IMR-90 (cell line): ENCODE measurements around the gene HYAL3. TPM values are rescaled to one million over a fixed set of nuclear protein-coding genes. Genes with fewer than 3 reads are reported as not detected.
A peak's percentile ranks its signal among the peaks of the same experiment; 100 is the strongest.

ENCODE experiments used
- ATAC-seq: fragments of 200-7000 bp; cut with Tn5 transposase; 2 replicates; pipeline ENCODE4 v1.9.1; 2020; ENCODE audit warnings: low read depth, mild to moderate bottlenecking, moderate library complexity
- BruUV-seq: library from RNA; stranded (reverse); fragments of 400-500 nt; replicated peaks from 2 replicates; lab custom pipeline; 2021; lab: Mats Ljungman, UMichigan
- CTCF ChIA-PET: fragments of 300-600 bp; formaldehyde crosslinking; extraction: SDS; loops from one replicate; lab custom pipeline; 2021; ENCODE audit warnings: antibody characterized with exemption; lab: Yijun Ruan, JAX
- POLR2A ChIA-PET: fragments of 300-600 bp; sonication (Branson Sonifier 250); formaldehyde crosslinking; loops from one replicate; lab custom pipeline; 2022; ENCODE audit warnings: antibody characterized with exemption; ENCODE audit not compliant: unreplicated experiment; lab: Charles Lee
- DNase-seq: peaks from one replicate; pipeline ENCODE4 v3.0.0; 2013
- H2AFZ ChIP-seq: replicated peaks from 2 replicates; pipeline ENCODE3; 2013; ENCODE audit warnings: low read length, mild to moderate bottlenecking; ENCODE audit not compliant: poor library complexity
- H2AK5ac ChIP-seq: 2 replicates; pipeline ENCODE4 v1.6.1; 2013; ENCODE audit warnings: low read depth, low read length, inconsistent platforms
- H2AK9ac ChIP-seq: replicated peaks from 2 replicates; pipeline ENCODE3; 2013; ENCODE audit warnings: mild to moderate bottlenecking, low read depth, low read length, moderate library complexity; ENCODE audit not compliant: poor library complexity
- H2BK120ac ChIP-seq: 2 replicates; pipeline ENCODE4 v1.6.1; 2013; ENCODE audit warnings: low read depth, low read length, inconsistent platforms
- H2BK15ac ChIP-seq: 3 replicates; pipeline ENCODE4 v1.6.1; 2013; ENCODE audit warnings: low read depth, low read length, inconsistent platforms
- H2BK20ac ChIP-seq: 2 replicates; pipeline ENCODE4 v1.6.1; 2013; ENCODE audit warnings: low read depth, mild to moderate bottlenecking, inconsistent platforms, low read length, moderate library complexity
- H2BK5ac ChIP-seq: 2 replicates; pipeline ENCODE4 v1.6.1; 2013; ENCODE audit warnings: mild to moderate bottlenecking, low read depth, low read length, inconsistent platforms; ENCODE audit not compliant: poor library complexity, severe bottlenecking
- H3K14ac ChIP-seq: replicated peaks from 2 replicates; pipeline ENCODE4 v1.6.1; 2013; ENCODE audit warnings: low read depth, low read length, inconsistent platforms
- H3K18ac ChIP-seq: 2 replicates; pipeline ENCODE4 v1.6.1; 2013; ENCODE audit warnings: low read depth, low read length, control low read depth
- H3K23ac ChIP-seq: 2 replicates; pipeline ENCODE4 v1.6.1; 2013; ENCODE audit warnings: low read depth, low read length, inconsistent platforms
- H3K27ac ChIP-seq: 2 replicates; pipeline ENCODE4 v1.5.1; 2013; ENCODE audit warnings: mild to moderate bottlenecking, control low read depth, low read length; ENCODE audit not compliant: insufficient read depth
- H3K27me3 ChIP-seq: 2 replicates; pipeline ENCODE4 v1.6.1; 2013; ENCODE audit warnings: low read length; ENCODE audit not compliant: control insufficient read depth, insufficient read depth
- H3K36me3 ChIP-seq: 2 replicates; pipeline ENCODE4 v1.6.1; 2013; ENCODE audit warnings: low read length, mixed read lengths; ENCODE audit not compliant: control insufficient read depth, insufficient read depth
- H3K4ac ChIP-seq: 2 replicates; pipeline ENCODE4 v1.6.1; 2013; ENCODE audit warnings: low read depth, low read length, inconsistent platforms
- H3K4me1 ChIP-seq: 2 replicates; pipeline ENCODE4 v1.6.1; 2013; ENCODE audit warnings: low read length, mixed read lengths; ENCODE audit not compliant: control insufficient read depth, insufficient read depth
- H3K4me2 ChIP-seq: 2 replicates; pipeline ENCODE4 v1.6.1; 2013; ENCODE audit warnings: low read depth, mild to moderate bottlenecking, control low read depth, low read length, moderate library complexity
- H3K4me3 ChIP-seq: 2 replicates; pipeline ENCODE4 v1.5.1; 2013; ENCODE audit warnings: low read depth, mild to moderate bottlenecking, control low read depth, low read length, moderate library complexity; ENCODE audit not compliant: insufficient read depth
- H3K56ac ChIP-seq: 2 replicates; pipeline ENCODE4 v1.6.1; 2013; ENCODE audit warnings: low read length, inconsistent platforms; ENCODE audit not compliant: insufficient read depth; ENCODE audit errors: extremely low read depth
- H3K79me1 ChIP-seq, 2 experiments: 2 replicates each; pipeline ENCODE4 v1.6.1; 2013; ENCODE audit warnings: low read length in 2 of 2, inconsistent platforms in 1 of 2, low read depth in 1 of 2
- H3K9ac ChIP-seq: 2 replicates; pipeline ENCODE4 v1.6.1; 2013; ENCODE audit warnings: low read depth, low read length, control low read depth
- H3K9me1 ChIP-seq: 2 replicates; pipeline ENCODE4 v1.6.1; 2013; ENCODE audit warnings: low read length, inconsistent platforms; ENCODE audit not compliant: insufficient read depth
- H3K9me3 ChIP-seq: 2 replicates; pipeline ENCODE4 v1.6.1; 2013; ENCODE audit warnings: low read length; ENCODE audit not compliant: control insufficient read depth, insufficient read depth
- H4K20me1 ChIP-seq: 2 replicates; pipeline ENCODE4 v1.6.1; 2013; ENCODE audit warnings: low read length, inconsistent platforms; ENCODE audit not compliant: insufficient read depth
- H4K5ac ChIP-seq: 2 replicates; pipeline ENCODE4 v1.6.1; 2013; ENCODE audit warnings: mild to moderate bottlenecking, low read depth, low read length, control low read depth
- H4K8ac ChIP-seq, 2 experiments: 2 replicates each; pipeline ENCODE4 v1.6.1; 2013; ENCODE audit warnings: low read depth in 2 of 2, low read length in 2 of 2, control low read depth in 1 of 2, inconsistent platforms in 1 of 2
- H4K91ac ChIP-seq: 2 replicates; pipeline ENCODE4 v1.6.1; 2013; ENCODE audit warnings: low read depth, low read length, inconsistent platforms; ENCODE audit not compliant: insufficient read depth
- BHLHE40 ChIP-seq: fragments of 150-350 bp; IDR thresholded peaks from 2 replicates; pipeline ENCODE4 v1.6.1; 2016; ENCODE audit warnings: mild to moderate bottlenecking, low read depth, low read length
- CEBPB ChIP-seq: IDR thresholded peaks from 2 replicates; pipeline ENCODE4 v1.6.1; 2012; ENCODE audit warnings: low read depth, low read length, improper control_type of control experiment
- CHD1 ChIP-seq: IDR thresholded peaks from 2 replicates; pipeline ENCODE4 v1.6.1; 2012; ENCODE audit warnings: low read depth, low read length, improper control_type of control experiment
- CTCF ChIP-seq: conservative IDR thresholded peaks from 2 replicates; pipeline ENCODE4 v1.5.1; 2012; ENCODE audit warnings: mild to moderate bottlenecking, low read depth, low read length, improper control_type of control experiment
- FOS ChIP-seq: fragments of 150-350 bp; IDR thresholded peaks from 2 replicates; pipeline ENCODE4 v1.6.1; 2016; ENCODE audit warnings: low read depth, low read length
- MAFK ChIP-seq: IDR thresholded peaks from 2 replicates; pipeline ENCODE4 v1.6.1; 2012; ENCODE audit warnings: low read depth, low read length, improper control_type of control experiment
- MAZ ChIP-seq: IDR thresholded peaks from 2 replicates; pipeline ENCODE4 v1.6.1; 2012; ENCODE audit warnings: low read depth, mild to moderate bottlenecking, low read length, improper control_type of control experiment, moderate library complexity, borderline replicate concordance
- MXI1 ChIP-seq: IDR thresholded peaks from 2 replicates; pipeline ENCODE4 v1.6.1; 2012; ENCODE audit warnings: low read depth, mild to moderate bottlenecking, low read length, moderate library complexity, borderline replicate concordance
- NFE2L2 ChIP-seq: fragments of 150-350 bp; IDR thresholded peaks from 2 replicates; pipeline ENCODE4 v1.6.1; 2016; ENCODE audit warnings: low read depth, mild to moderate bottlenecking, low read length
- POLR2A ChIP-seq: IDR thresholded peaks from 2 replicates; pipeline ENCODE4 v1.6.1; 2012; ENCODE audit warnings: mild to moderate bottlenecking, low read depth, low read length
- RAD21 ChIP-seq: IDR thresholded peaks from 2 replicates; pipeline ENCODE4 v1.6.1; 2012; ENCODE audit warnings: low read length, improper control_type of control experiment
- RCOR1 ChIP-seq: IDR thresholded peaks from 2 replicates; pipeline ENCODE4 v1.6.1; 2012; ENCODE audit warnings: mild to moderate bottlenecking, low read length, improper control_type of control experiment; ENCODE audit not compliant: insufficient replicate concordance
- RFX5 ChIP-seq: IDR thresholded peaks from 2 replicates; pipeline ENCODE4 v1.8.0; 2012; ENCODE audit warnings: low read depth, mild to moderate bottlenecking, low read length, moderate library complexity
- SMC3 ChIP-seq: fragments of 150-350 bp; IDR thresholded peaks from 2 replicates; pipeline ENCODE4 v1.6.1; 2016; ENCODE audit warnings: low read depth, mild to moderate bottlenecking, antibody characterized with exemption, low read length, moderate library complexity
- USF2 ChIP-seq: fragments of 150-350 bp; IDR thresholded peaks from 2 replicates; pipeline ENCODE4 v1.6.1; 2017; ENCODE audit warnings: mild to moderate bottlenecking, antibody characterized with exemption, low read length, low read depth
- WGBS, 2 experiments: methylation state at CpG; one replicate each; pipeline versions ENCODE4 v1.1.5 to v1.1.7; 2013; ENCODE audit warnings: missing lambda C conversion rate in 2 of 2; ENCODE audit not compliant: insufficient read length in 1 of 2; ENCODE audit errors: extremely low coverage in 2 of 2; 5-methylcytosine and 5-hydroxymethylcytosine counted together
- dilution Hi-C: fragments of 300-500 bp; cut with HindIII; formaldehyde crosslinking; loops from one replicate; pipeline ENCODE4 v1.14.3; 2018; ENCODE audit warnings: low sequenced_read_pairs; ENCODE audit not compliant: unreplicated experiment
- in situ Hi-C: fragments of 300-500 bp; cut with MboI; formaldehyde crosslinking; loops from 3 replicates; pipeline ENCODE4 v1.14.3; 2019; ENCODE audit warnings: low sequenced_read_pairs, inconsistent platforms, mixed read lengths
- intact Hi-C: fragments of 100-400 bp; cut with micrococcal nuclease; formaldehyde crosslinking; loops from 2 replicates; pipeline ENCODE4 v1.10.0; 2022
- polyA plus RNA-seq, 3 experiments: library from polyadenylated mRNA; depleted of rRNA; stranded (reverse); fragments of >200 nt; gene quantifications; 2 replicates each; pipeline ENCODE4 v1.2.3, GENCODE V29; 2012; ENCODE audit warnings: low replicate concordance in 1 of 3
- total RNA-seq: library from RNA; depleted of rRNA; stranded (reverse); fragments of >200 nt; gene quantifications from 2 replicates; pipeline ENCODE4 v1.2.3, GENCODE V29; 2012

The HYAL3 gene
- total and polyA plus RNA-seq, 2 of the 4 experiments (the other 2 are of a cell fraction), result 2.7 to 5.7 TPM

- H3K56ac ChIP-seq, result no peak overlapping the region
- H2AFZ ChIP-seq, result peak overlapping the region; percentile 45
- no peak overlapping the region for H2AK9ac ChIP-seq
- H4K5ac ChIP-seq, result no peak overlapping the region
- no peak overlapping the region for H3K4me2 ChIP-seq
- no peak overlapping the region for H4K91ac ChIP-seq
- no peaks in the 10 kb centered on the region for H4K20me1 ChIP-seq
- no peak overlapping the region for H2BK120ac ChIP-seq
- H3K4me1 ChIP-seq, result peaks cover 21% of the 10 kb centered on the region
- no peak overlapping the region for H3K18ac ChIP-seq
- no peaks in the 10 kb centered on the region for H3K27me3 ChIP-seq
- H3K9ac ChIP-seq, result no peak overlapping the region
- no peak overlapping the region for H3K23ac ChIP-seq
- H2BK20ac ChIP-seq, result no peak overlapping the region
- WGBS, 2 experiments, result 98% methylated on average over 5 of the region's 8 CpGs; no CpG with 5 or more reads in 1 of the 2 experiments
- POLR2A ChIA-PET, result no interaction called here
- H3K9me3 ChIP-seq, result no peaks in the 10 kb centered on the region
- no peak overlapping the region for H3K14ac ChIP-seq
- H3K36me3 ChIP-seq, result no peaks in the 10 kb centered on the region
- in situ Hi-C loops (no loop called here), dilution Hi-C loops (no loop called here), intact Hi-C loops (no loop called here)
- no peak overlapping the region for H2BK5ac ChIP-seq
- CTCF ChIA-PET, result no interaction called here
- peaks cover 19 to 38% of the 10 kb centered on the region in 2 experiments; a peak in 3 of 4 replicates for H3K79me1 ChIP-seq
- no peak overlapping the region for H3K4ac ChIP-seq
- no TSS peak for BruUV-seq
- no peak overlapping the region for H2AK5ac ChIP-seq
- H3K27ac ChIP-seq, result no peak overlapping the region
- no peak overlapping the region for H3K4me3 ChIP-seq
- DNase-seq (no peak), ATAC-seq (no peak)
- H4K8ac ChIP-seq, result no peak overlapping the region
- no peak overlapping the region for H2BK15ac ChIP-seq
- H3K9me1 ChIP-seq, result peaks cover 17% of the 10 kb centered on the region
- TF ChIP-seq USF2 (no peak), MAZ (no peak), CTCF (no peak), BHLHE40 (no peak), POLR2A (no peak), RCOR1 (no peak), MAFK (no peak), FOS (no peak), RAD21 (no peak), RFX5 (no peak), NFE2L2 (no peak), MXI1 (no peak), CHD1 (no peak), CEBPB (no peak), SMC3 (no peak)
These were observed 3.4 kb downstream of the HYAL3 start for GRCh38 chr3:50295553-50296431.
